ENCODE measurements around the gene CCDC192. TPM values are rescaled to one million over a fixed set of nuclear protein-coding genes. Genes with fewer than 3 reads are reported as not detected.

CCDC192 gene
- total RNA-seq, 1 donor from 2014 or later: not detected

GRCh38 chr5:127694518-127695171 lies 8.5 kb upstream of the CCDC192 start:
- no peak for ATAC-seq
- no peak for TF ChIP-seq CTCF (IDR thresholded peaks at IDR 0.05)
- H3K36me3 ChIP-seq: no peaks in the 10 kb centered on the region

GRCh38 chr5:127695346-127695745 lies 7.8 kb upstream of the CCDC192 start:
- ATAC-seq: no peak
- H3K4me3 ChIP-seq: no peak overlapping the region
- no peak overlapping the region for H3K27ac ChIP-seq
- no peaks in the 10 kb centered on the region for H3K4me1 ChIP-seq
- intact Hi-C loops (cut with DNase I): no loop called here
- no peaks in the 10 kb centered on the region for H3K36me3 ChIP-seq
- no peak for TF ChIP-seq CTCF (IDR thresholded peaks at IDR 0.05)
- H3K27me3 ChIP-seq: no peaks in the 10 kb centered on the region
- H3K9me3 ChIP-seq: no peaks in the 10 kb centered on the region
- no peak for DNase-seq

More at GRCh38 chr5:127694518-127695171, 8.5 kb upstream of the CCDC192 start:
- Histone ChIP-seq H3K4me3 (no peak overlapping the region), H3K9me3 (no peaks in the 10 kb centered on the region), H3K27ac (no peak overlapping the region), H3K27me3 (no peaks in the 10 kb centered on the region), H3K4me1 (no peaks in the 10 kb centered on the region)
- intact Hi-C loops (cut with DNase I): no loop called here
- DNase-seq: no peak

- ATAC-seq: no peak
- no peaks in the 10 kb centered on the region for H3K4me1 ChIP-seq
- H3K36me3 ChIP-seq: no peaks in the 10 kb centered on the region
- no peak overlapping the region for H3K27ac ChIP-seq
- intact Hi-C loops (cut with DNase I): no loop called here
- no peak for DNase-seq
- no peaks in the 10 kb centered on the region for H3K27me3 ChIP-seq
- TF ChIP-seq CTCF (IDR thresholded peaks at IDR 0.05): no peak
- no peaks in the 10 kb centered on the region for H3K9me3 ChIP-seq
- H3K4me3 ChIP-seq: no peak overlapping the region
These were observed 6.5 kb upstream of the CCDC192 start for GRCh38 chr5:127696683-127697082.

GRCh38 chr5:127697894-127698600 lies 5.1 kb upstream of the CCDC192 start:
- no peaks in the 10 kb centered on the region for H3K36me3 ChIP-seq
- no peak overlapping the region for H3K4me3 ChIP-seq
- no peak overlapping the region for H3K27ac ChIP-seq
- H3K27me3 ChIP-seq: no peaks in the 10 kb centered on the region
- TF ChIP-seq CTCF (IDR thresholded peaks at IDR 0.05): no peak
- H3K9me3 ChIP-seq: no peaks in the 10 kb centered on the region
- H3K4me1 ChIP-seq: no peaks in the 10 kb centered on the region
- no peak for ATAC-seq
- DNase-seq: no peak
- intact Hi-C loops (cut with DNase I): no loop called here

- Histone ChIP-seq H3K4me3 (no peak overlapping the region), H3K4me1 (no peaks in the 10 kb centered on the region), H3K36me3 (no peaks in the 10 kb centered on the region), H3K27ac (no peak overlapping the region), H3K9me3 (no peaks in the 10 kb centered on the region), H3K27me3 (no peaks in the 10 kb centered on the region)
- DNase-seq (no peak), ATAC-seq (no peak)
- no peak for TF ChIP-seq CTCF (IDR thresholded peaks at IDR 0.05)
- intact Hi-C loops (cut with DNase I): no loop called here
These were observed 3.8 kb upstream of the CCDC192 start for GRCh38 chr5:127699416-127699815.

Measured in upper lobe of right lung (tissue), 1 donor.